HG03558 (cell line): Measurements from ENCODE around the gene CBX2.

Experiments used
- ATAC-seq: cut with Tn5 transposase; IDR thresholded peaks from one replicate; pipeline ENCODE4 v1.9.1; 2021; ENCODE audit warnings: moderate number of reproducible peaks; ENCODE audit not compliant: unreplicated experiment; ENCODE audit errors: extremely low read depth

The CBX2 gene

DNA sequence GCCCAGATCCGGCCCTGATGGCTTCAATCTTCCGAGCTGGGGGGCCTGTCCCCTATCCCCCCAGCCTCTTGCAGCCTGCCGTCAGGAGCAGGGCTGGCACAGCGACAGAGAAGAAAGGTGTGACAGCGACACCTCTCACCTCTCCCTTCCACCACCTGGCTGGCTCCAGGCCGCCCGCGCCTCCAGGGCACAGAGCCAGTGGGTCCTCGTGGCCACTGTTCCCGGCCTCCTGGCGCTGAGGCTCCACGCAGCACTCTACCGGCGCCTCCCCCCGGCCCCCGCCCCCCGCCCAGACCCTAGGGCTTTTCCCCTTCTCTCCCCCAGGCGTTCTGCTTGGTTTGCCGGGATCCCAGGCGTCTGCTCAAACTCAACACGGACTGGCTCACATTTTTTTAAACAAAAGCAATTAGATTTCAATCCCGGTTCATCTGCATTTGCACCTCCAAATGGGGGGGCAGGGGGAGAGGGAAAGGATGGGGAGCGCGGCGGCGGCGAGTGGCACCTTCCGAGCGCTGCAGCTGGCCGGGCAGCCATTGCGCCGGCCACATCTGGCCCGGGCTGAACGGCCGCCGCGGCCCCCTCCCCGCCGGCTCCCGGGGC lies 31.7 kb downstream of the CBX2 start:
- no peak for ATAC-seq

GRCh38 chr17:79810130-79811010 lies 32.4 kb downstream of the CBX2 start:
- no peak for ATAC-seq

GRCh38 chr17:79811011-79811867 lies 33.3 kb downstream of the CBX2 start:
- ATAC-seq: no peak

DNA sequence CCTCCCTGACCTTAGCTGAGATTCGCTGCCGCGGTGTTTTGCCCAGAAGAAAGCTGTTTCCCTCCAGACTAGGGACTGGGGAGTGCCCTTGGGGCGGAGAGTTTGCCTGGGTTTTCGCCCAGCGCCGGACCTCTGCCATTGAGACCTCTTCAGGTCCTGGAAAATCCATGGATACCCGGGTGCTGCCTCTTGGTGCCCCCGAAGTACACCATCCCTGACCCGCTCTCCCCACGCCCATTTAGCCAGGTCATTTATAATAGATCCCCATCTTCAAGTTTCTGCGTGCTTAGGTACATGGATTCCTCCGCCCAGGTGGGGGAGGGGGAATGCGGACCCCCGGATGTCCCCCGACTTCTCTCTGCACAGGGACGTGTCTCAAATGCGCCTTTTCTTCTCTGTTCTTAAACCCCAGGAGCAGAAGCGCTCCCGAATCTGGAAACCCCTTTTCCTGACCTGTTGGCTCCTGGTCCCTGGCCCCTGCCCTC lies 34.0 kb downstream of the CBX2 start:
- ATAC-seq: no peak

DNA sequence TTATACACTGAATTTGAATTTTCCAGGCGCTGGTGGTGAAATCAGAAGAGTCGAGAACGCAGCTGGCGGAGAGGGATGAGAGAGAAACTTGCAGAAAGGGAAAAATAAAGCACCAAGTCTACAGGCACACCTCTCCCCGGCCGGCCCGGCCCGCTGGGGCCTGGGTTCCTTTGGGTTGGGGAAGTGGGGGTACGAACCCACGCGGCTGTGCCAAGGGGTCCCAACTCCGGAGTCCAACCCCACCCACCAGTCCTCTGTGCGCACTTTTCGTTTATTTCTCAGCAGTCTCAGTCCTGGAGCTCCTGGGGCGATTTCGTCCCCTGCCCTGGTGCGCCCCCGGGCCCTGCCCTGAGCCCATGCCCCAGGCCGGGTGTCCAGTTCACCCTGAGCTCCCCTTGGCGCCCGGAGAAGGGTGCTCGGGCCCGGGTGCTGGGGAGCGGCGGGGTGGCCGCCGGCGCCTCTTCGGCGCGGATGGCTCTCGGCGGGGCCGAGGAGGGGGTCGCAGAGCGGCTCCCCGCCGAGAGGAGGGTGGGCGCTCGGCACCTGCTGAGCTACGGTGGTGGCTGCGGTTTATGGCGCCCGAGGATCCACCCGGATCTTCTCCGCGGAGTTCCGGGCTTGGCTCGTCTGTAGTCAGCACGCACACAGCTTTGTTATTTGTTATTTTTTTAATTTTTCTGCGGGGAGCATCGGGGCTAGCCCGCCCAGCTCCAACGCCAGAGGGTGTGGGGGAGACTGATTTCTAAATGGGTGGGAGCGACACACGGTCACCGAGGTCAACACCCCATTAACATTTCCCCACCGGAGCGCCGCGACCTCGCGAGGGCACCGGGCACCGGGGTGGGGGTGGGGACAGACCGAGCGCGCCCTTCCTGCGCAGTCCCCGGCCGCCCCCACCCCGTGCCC lies 34.7 kb downstream of the CBX2 start:
- ATAC-seq: no peak

DNA sequence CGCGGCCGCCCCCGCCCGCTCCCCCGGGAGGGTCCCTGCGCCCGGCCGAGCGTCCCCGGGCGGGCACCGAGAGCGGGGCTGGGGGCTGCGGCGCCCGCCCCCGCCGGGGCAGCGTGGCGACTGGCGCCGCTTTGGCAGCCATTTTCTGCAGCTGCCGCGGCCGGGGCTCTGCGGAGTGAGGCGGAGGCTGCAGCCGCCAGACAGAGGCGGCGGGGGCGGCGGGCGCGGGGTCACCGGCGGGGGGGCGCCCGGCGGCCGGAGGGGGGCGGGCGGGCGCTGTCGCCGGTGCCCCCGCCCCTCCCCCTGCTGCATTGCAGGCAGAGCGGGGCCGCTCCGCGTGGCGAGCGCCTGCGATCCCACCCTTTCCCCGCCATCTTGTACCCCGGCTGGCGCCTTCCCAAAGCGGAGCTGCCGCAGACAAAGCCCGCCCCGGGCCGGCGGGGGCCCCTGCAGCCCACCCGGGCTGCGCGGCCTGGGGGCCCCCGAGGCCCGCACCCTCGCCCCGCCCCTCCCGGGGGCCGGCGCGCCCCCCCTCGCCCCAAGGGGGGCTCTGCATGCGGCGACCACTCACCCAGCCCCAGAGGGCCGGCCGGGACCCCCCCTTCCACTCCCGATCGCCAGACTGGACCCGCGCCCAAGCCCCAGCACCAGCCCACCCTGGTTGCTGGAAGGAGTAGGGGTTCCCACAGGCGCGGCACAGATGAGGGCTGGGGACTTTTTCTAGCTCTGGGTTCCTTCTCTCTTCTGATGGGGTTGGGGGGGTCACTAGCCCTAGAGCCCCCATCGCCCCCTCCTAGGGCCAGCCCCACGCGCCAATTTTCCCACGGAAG lies 35.6 kb downstream of the CBX2 start:
- ATAC-seq: no peak

DNA sequence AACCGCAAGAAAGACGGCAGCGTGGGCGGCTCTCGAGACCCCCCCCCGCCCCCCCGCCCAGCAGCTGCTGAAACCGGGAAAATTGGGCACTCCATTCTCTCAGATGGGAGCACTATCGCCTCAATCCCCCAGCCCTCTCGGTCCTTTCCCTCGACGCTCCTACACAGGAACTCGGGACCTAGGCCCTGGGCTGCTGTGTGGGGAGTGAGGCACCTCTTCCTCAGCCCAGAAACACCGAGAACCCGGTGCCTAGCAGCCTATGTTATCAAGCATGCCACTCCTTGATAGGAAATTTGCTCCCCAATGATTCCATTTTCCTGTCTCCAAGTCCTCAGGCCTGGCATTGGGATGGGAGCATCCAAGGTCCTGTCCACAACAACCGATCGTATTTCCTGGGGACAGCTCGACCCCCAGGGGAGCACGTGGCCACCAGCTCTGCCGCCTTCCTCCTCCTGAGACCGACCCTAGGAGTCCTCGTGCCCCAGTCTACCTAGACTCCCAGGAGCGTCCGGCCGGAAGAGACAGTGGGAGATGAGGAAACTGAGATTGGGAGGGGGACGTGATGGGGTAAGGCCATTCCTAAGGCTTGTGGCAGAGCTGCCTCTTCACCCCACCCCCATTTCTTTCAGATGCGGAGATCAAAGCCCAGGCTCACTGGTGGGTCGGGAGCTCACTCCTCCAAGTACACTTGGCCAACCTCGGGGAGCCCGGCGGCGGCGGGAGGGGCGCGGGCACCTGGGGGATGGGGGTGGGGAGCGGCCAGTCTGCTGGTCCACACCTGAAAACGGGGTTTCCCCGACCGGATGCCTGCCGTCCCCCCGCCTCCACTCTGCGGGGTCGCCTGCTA lies 36.4 kb downstream of the CBX2 start:
- no peak for ATAC-seq

DNA sequence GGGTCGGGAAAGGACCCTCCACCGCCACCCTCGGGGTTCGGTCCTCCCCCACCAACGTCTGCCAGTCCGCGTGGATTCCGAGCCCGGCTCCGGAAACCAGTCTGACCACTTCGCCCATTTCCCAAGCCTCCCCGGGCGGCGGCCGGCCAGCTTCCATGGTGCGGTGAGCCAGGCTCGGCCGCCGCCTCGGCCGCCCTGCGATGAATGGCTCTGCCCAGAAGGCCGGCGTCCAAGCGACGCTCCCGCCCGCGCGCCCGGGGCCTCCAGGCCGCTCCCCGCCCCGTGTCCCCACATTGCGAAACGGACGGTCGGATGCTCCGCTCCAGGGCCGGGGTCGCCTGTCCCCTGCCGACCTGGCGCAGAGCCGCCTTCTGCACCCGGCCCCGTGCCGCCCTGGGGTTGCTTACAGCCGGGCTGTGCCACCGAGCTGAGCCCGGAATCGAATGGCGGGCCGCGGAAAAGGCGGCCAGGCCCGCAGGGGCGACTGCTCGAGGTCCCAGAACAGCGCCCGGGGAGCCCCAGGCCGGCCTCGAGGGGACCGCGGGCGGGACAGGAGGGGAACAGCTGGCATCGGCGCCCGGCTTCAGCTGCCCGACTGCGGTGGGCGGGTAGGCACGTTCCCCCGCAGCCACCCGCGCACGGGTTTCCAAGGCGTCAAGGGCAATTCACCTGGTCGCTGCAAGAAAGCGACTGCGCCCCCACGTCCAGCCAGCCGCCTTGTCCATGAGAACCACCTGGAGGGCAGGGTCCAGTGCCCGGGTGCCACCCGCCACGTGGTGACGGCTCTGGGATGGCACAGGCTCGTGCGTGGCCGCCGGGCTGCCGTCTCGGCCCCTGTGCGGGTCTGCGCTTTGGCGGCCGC lies 37.3 kb downstream of the CBX2 start:
- no peak for ATAC-seq

DNA sequence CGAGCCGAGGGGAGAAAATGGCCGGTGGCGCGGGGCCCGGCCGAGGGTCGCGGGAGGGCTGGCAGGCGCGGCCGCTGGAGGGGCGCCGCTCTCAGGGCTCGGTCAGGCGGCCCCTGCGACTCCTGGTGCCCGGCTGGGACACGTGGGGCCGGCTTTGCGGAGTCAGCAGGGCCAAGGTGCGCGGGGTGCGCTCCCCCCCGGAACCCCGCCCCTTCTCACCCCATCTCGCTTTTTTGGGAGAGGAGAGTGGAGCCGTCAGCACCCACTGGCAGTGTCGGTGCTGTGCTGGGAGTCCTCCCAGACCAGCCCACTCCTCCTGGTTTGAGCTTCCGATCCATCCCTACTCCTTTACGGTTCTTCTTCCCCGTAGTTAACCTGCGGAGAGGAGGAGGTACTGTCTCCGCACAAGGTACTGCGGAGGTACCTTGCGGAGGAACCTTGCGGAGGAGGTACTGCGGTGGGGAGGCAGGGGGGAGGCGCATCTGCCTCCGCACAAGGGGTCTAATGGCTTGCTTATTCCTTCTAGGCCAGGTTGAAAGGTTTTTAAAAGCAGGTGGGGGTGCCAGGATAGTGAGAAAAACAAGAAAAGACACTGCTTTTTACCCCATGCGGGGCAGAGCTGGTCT lies 38.0 kb downstream of the CBX2 start:
- ATAC-seq: no peak

- no peak for ATAC-seq
These were observed 40.2 kb downstream of the CBX2 start for GRCh38 chr17:79818026-79818758.

- ATAC-seq: no peak
These were observed 41.1 kb downstream of the CBX2 start for GRCh38 chr17:79819085-79819484.

DNA sequence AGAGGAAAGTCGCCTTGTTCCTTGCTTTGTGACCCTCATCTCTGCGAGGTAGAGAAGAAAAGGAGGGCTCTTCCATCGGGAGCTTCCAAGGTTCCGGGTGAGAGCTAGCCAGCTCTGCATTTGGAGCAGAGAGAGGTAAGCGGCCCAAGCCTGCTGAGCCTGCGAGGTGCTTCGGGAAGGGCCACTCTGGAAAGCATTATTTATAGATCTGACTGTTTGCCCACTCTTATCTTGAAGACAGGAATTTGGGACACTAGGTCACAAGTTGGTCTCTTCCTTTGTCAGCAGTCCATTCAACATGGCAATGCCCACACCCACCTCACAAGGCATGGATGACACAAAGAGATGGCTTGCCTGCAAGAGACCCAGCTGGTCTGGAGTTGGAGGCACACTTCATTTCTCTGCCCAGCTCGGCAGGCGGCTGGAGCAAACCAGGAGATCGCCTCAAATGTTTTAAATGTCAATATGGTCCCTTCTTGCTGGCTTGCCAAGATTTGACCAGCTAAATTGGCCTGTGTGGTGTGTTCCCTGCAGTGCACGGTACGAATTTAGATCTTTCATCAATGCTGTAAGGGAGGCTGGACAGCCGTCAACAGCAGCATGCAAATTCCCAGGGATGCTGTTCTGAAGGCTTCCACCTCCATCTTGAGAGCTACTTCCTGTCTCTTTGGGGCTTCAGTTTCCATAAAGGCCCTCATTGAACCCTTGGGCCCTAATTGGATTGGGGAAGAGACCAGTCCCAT lies 41.8 kb downstream of the CBX2 start:
- no peak for ATAC-seq

DNA sequence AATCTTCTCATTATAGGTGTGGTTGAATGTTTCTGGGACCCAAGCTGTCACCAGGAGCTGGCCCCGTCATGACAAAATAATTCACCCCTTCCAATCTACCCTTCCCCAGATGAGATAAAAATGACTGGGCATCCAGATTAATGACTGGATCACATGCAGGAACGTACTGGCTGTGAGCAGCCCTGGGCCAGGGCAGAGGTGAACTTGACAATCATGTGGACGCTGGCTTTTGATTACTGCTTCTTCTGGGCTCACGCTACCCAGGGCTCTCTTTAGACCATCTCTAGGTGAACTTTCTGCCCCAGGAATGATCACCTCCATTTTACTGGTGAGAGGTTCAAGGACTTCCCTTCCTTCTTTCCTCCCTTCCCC lies 43.0 kb downstream of the CBX2 start:
- no peak for ATAC-seq

DNA sequence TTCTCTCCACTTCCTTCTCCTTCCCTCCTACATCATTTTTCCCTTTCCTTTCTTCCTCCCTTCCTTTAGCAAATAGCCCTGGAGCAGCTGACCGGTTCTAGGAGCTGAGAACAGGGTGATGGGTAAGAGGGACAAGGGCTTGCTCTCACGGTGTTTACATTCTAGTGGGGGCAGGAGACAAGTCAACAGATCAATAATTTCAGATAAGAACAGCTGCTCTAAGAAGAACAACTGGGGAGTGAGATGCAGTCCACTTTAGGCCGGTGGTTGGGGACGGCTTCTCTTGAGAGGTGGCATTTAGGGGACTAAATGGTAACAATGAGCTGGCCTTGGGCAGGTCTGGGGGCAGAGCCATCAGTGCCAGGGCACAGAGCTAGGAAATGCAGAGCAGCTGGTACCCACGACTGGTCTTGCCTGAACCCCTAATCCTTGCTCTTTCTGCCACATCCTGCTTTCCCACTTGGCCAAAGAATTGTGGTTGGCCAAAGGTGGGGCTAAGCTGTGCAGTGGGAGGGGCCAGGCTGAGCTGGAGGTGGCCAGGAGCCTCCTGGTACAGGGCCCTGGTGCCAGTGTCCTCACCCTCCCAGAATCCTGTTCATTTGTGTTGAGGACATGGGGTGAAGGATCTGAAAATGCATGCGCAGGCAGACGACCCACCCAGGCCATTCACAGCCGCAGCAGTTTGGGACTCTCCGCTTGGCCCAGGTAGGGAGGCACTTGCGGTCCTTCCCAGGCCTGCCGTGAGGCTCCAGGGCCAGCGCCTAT lies 43.6 kb downstream of the CBX2 start:
- no peak for ATAC-seq
